ENCODE results near the gene KDM5A. TPM values are rescaled to one million over a fixed set of nuclear protein-coding genes. Genes with fewer than 3 reads are reported as not detected.

KDM5A gene
- total and polyA plus RNA-seq, 5 donors: 6.4 to 36.8 (median 34.1) TPM

Other genes starting within 250 kb of the KDM5A start
- gene SLC6A12, start 175.2 kb downstream of the KDM5A start, total RNA-seq: 1 to 10 TPM in 3 of 4 donors, under 1 TPM in 1; 0.89 to 2.9 (median 1.3) TPM
- gene SLC6A12, start 175.2 kb downstream of the KDM5A start, polyA plus RNA-seq: 0.20 TPM
- gene SLC6A13, start 126.5 kb downstream of the KDM5A start, total RNA-seq: 1 to 10 TPM; 2.6 to 5.8 (median 3.6) TPM
- 2.1 TPM for gene SLC6A13, start 126.5 kb downstream of the KDM5A start, polyA plus RNA-seq
- gene CCDC77, start 12.3 kb upstream of the KDM5A start, total RNA-seq: 1 to 10 TPM; 2.9 to 4.1 (median 3.4) TPM
- gene CCDC77, start 12.3 kb upstream of the KDM5A start, polyA plus RNA-seq: 3.1 TPM
- 10 to 100 TPM; 22.7 to 50.2 (median 39.4) TPM for gene B4GALNT3, start 70.6 kb upstream of the KDM5A start, total RNA-seq
- 27.5 TPM for gene B4GALNT3, start 70.6 kb upstream of the KDM5A start, polyA plus RNA-seq

Measured in right cardiac atrium (tissue), 5 donors.